Karpas-422 (cell line): ENCODE data around the gene EREG. TPM values are rescaled to one million over a fixed set of nuclear protein-coding genes. Genes with fewer than 3 reads are reported as not detected.
"Not testable (repeated sequence)": the region's sequence is repeated elsewhere in the genome, so short reads cannot be mapped to it uniquely, and the experiment has no call there.

Source experiments
- DNase-seq: peaks from one replicate; pipeline ENCODE4 v3.0.0-alpha.2; 2015
- H2AFZ ChIP-seq: fragments of 200-600 bp; sonication (generic); 2 replicates; pipeline ENCODE4 v1.6.1; 2014; ENCODE audit warnings: antibody characterized with exemption, low read length, mixed read lengths
- H3K27ac ChIP-seq: fragments of 200-600 bp; sonication (generic); 2 replicates; pipeline ENCODE4 v1.5.1; 2014; ENCODE audit warnings: mild to moderate bottlenecking, low read length, moderate library complexity
- H3K27me3 ChIP-seq: fragments of 200-600 bp; sonication (generic); 2 replicates; pipeline ENCODE4 v1.6.1; 2014; ENCODE audit warnings: low read length, mixed read lengths
- H3K36me3 ChIP-seq: fragments of 200-600 bp; sonication (generic); 2 replicates; pipeline ENCODE4 v1.6.1; 2014; ENCODE audit warnings: low read length, mixed read lengths; ENCODE audit not compliant: insufficient read depth
- H3K4me1 ChIP-seq: fragments of 200-600 bp; sonication (generic); 2 replicates; pipeline ENCODE4 v1.6.1; 2014; ENCODE audit warnings: mild to moderate bottlenecking, low read length, mixed read lengths
- H3K4me2 ChIP-seq: fragments of 200-600 bp; sonication (generic); 2 replicates; pipeline ENCODE4 v1.6.1; 2014; ENCODE audit warnings: low read length, low read depth, mild to moderate bottlenecking; ENCODE audit not compliant: poor library complexity, severe bottlenecking
- H3K4me3 ChIP-seq: fragments of 200-600 bp; sonication (generic); 2 replicates; pipeline ENCODE4 v1.5.1; 2014; ENCODE audit warnings: mild to moderate bottlenecking, antibody characterized with exemption, low read length, mixed read lengths
- H3K79me2 ChIP-seq: fragments of 200-600 bp; sonication (generic); 2 replicates; pipeline ENCODE4 v1.6.1; 2014; ENCODE audit warnings: mild to moderate bottlenecking, low read length, mixed read lengths
- H3K9ac ChIP-seq: fragments of 200-600 bp; sonication (generic); 2 replicates; pipeline ENCODE4 v1.6.0; 2014; ENCODE audit warnings: low read length
- H3K9me2 ChIP-seq: fragments of 200-600 bp; sonication (generic), shearing (Covaris generic); replicated peaks from 2 replicates; pipeline ENCODE4 v1.6.0; 2014; ENCODE audit warnings: mild to moderate bottlenecking, low read length, moderate library complexity; ENCODE audit not compliant: insufficient read depth
- H3K9me3 ChIP-seq: fragments of 300-700, 200-600 bp; sonication (generic); 2 replicates; pipeline ENCODE4 v1.6.1; 2014; ENCODE audit warnings: low read length, mixed read lengths
- H4K20me1 ChIP-seq: fragments of 200-600 bp; sonication (generic); 2 replicates; pipeline ENCODE4 v1.6.1; 2014; ENCODE audit warnings: mild to moderate bottlenecking, antibody characterized with exemption, low read length, low read depth; ENCODE audit not compliant: insufficient read depth
- total RNA-seq: library from RNA; depleted of rRNA; stranded (reverse); fragments of >200 nt; shearing (Covaris generic); gene quantifications from 2 replicates; pipeline ENCODE4 v1.2.3, GENCODE V29; 2014; ENCODE audit warnings: low replicate concordance

EREG gene
- total RNA-seq, 1 experiment from 2014 or later: not detected

GRCh38 chr4:74395633-74396032, 30.7 kb downstream of the EREG start:
- Histone ChIP-seq H2AFZ (no peak overlapping the region), H3K9ac (no peak overlapping the region), H3K4me2 (no peak overlapping the region), H3K27ac (no peak overlapping the region), H3K79me2 (no peaks in the 10 kb centered on the region), H4K20me1 (no peaks in the 10 kb centered on the region), H3K4me1 (peaks cover 7% of the 10 kb centered on the region), H3K36me3 (no peaks in the 10 kb centered on the region), H3K4me3 (no peak overlapping the region), H3K9me3 (no peaks in the 10 kb centered on the region), H3K27me3 (no peaks in the 10 kb centered on the region), H3K9me2 (no peaks in the 10 kb centered on the region)
- no peak for DNase-seq

DNA sequence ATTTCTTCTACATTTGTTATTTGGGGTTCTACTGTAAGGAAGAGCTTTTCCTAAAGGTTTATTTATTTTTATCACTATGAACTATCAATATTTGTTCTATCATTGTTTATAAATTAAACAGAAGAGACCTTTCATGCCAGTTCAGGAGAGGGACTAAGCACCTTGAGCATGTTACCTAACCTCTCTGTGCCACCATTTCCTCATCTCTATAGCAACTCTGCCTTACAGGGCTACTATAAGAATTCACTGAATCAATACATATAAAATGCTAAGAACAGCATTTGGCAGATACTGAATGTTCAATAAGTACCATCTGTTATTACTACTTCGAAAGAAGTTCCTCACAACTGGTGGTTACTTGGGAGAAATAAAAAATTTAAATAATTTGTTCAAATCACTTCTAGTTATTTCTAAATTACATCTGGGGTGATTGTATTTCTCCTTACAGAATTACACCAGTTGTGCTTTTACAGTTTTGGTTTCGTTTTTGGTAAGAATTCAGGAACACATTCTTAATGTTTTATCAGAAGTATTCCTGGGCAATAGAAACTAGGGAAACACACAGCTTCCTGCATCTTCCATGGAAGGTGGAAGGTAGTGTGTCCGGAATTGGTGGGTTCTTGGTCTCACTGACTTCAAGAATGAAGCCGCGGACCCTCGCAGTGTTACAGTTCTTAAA, 32.9 kb downstream of the EREG start:
- Histone ChIP-seq H3K27ac (no peak overlapping the region), H3K4me2 (peak overlapping the region; percentile 73), H4K20me1 (no peaks in the 10 kb centered on the region), H3K36me3 (no peaks in the 10 kb centered on the region), H3K9ac (peak overlapping the region; percentile 62), H3K9me2 (no peaks in the 10 kb centered on the region), H3K27me3 (no peaks in the 10 kb centered on the region), H3K4me1 (peaks cover 13% of the 10 kb centered on the region), H2AFZ (peak overlapping the region; percentile 96), H3K79me2 (no peaks in the 10 kb centered on the region), H3K4me3 (peak overlapping the region; percentile 69), H3K9me3 (no peaks in the 10 kb centered on the region)
- peak; percentile 41 for DNase-seq

DNA sequence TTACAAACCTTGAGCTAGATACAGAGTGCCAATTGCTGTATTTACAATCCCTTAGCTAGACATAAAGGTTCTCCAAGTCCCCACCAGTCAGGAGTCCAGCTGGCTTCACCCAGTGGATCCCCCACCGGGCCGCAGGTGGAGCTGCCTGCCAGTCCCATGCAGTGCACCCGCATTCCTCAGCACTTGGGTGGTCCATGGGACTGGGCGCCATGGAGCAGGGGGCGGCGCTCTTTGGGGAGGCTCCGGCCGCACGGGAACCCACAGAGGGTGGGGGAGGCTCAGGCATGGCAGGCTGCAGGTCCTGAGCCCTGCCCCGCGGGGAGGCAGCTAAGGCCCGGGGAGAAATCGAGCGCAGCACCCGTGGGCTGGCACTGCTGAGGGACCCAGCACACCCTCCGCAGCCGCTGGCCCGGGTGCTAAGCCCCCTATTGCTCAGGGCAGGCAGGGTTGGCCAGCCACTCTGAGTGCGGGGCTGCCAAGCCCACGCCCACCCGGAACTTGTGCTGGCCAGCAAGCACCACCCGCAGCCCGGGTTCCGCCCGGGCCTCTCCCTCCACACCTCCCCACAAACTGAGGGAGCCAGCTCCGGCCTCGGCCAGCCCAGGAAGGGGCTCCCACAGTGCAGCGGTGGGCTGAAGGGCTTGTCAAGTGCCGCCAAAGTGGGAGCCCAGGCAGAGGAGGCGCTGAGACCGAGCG, 34.1 kb downstream of the EREG start:
- not testable (repeated sequence) for H3K36me3 ChIP-seq, DNase-seq, H3K9me2 ChIP-seq, H3K79me2 ChIP-seq, H3K9ac ChIP-seq, H3K27me3 ChIP-seq, H3K4me2 ChIP-seq, H3K4me3 ChIP-seq, H3K9me3 ChIP-seq, H3K27ac ChIP-seq, H4K20me1 ChIP-seq, H2AFZ ChIP-seq
- H3K4me1 ChIP-seq: peaks cover 21% of the 10 kb centered on the region

DNA sequence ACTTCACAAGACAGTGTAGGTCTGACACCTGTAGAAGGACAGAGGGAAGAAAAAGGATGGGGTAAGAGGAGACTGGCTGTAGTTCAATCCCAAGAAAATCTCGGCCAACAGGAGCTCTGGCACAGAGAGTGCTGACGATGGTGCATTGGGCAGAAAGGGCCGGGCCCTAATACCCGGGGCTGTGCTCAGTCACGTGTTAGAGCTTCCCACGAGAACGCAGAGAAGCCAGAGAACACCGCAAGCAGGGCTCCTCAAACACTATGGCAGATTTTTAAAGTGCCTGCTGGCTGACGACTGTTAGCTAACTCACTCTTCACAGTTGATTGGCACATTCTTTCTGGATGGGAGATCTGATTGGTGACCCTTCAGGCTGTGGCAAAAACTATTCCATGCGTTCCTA, 35.5 kb downstream of the EREG start:
- H2AFZ ChIP-seq: no peak overlapping the region
- no peak for DNase-seq

GRCh38 chr4:74402692-74403456, 37.9 kb downstream of the EREG start:
- H3K36me3 ChIP-seq: no peaks in the 10 kb centered on the region
- no peaks in the 10 kb centered on the region for H4K20me1 ChIP-seq
- H3K79me2 ChIP-seq: no peaks in the 10 kb centered on the region
- peak; percentile 58 for DNase-seq
- H3K27ac ChIP-seq: no peak overlapping the region
- H3K4me2 ChIP-seq: peak overlapping the region; percentile 29
- no peaks in the 10 kb centered on the region for H3K27me3 ChIP-seq
- H3K4me1 ChIP-seq: peaks cover 17% of the 10 kb centered on the region
- H3K9me3 ChIP-seq: no peaks in the 10 kb centered on the region
- H2AFZ ChIP-seq: no peak overlapping the region
- no peak overlapping the region for H3K4me3 ChIP-seq
- no peak overlapping the region for H3K9ac ChIP-seq
- H3K9me2 ChIP-seq: no peaks in the 10 kb centered on the region

More for the DNA sequence above, 35.5 kb downstream of the EREG start:
- no peaks in the 10 kb centered on the region for H3K9me2 ChIP-seq
- peaks cover 21% of the 10 kb centered on the region for H3K4me1 ChIP-seq
- H3K27me3 ChIP-seq: no peaks in the 10 kb centered on the region
- no peaks in the 10 kb centered on the region for H4K20me1 ChIP-seq
- H3K79me2 ChIP-seq: no peaks in the 10 kb centered on the region
- H3K9ac ChIP-seq: no peak overlapping the region
- no peak overlapping the region for H3K4me3 ChIP-seq
- H3K27ac ChIP-seq: no peak overlapping the region
- no peaks in the 10 kb centered on the region for H3K9me3 ChIP-seq
- H3K36me3 ChIP-seq: no peaks in the 10 kb centered on the region
- H3K4me2 ChIP-seq: no peak overlapping the region

- Histone ChIP-seq H3K4me2 (no peak overlapping the region), H3K79me2 (no peaks in the 10 kb centered on the region), H3K9me3 (no peaks in the 10 kb centered on the region), H3K27ac (no peak overlapping the region), H3K27me3 (no peaks in the 10 kb centered on the region), H3K36me3 (no peaks in the 10 kb centered on the region), H3K9ac (no peak overlapping the region), H3K4me1 (peaks cover 8% of the 10 kb centered on the region), H4K20me1 (no peaks in the 10 kb centered on the region), H3K9me2 (no peaks in the 10 kb centered on the region), H2AFZ (no peak overlapping the region), H3K4me3 (no peak overlapping the region)
- DNase-seq: no peak
Measured at GRCh38 chr4:74407891-74408290, 42.9 kb downstream of the EREG start.

DNA sequence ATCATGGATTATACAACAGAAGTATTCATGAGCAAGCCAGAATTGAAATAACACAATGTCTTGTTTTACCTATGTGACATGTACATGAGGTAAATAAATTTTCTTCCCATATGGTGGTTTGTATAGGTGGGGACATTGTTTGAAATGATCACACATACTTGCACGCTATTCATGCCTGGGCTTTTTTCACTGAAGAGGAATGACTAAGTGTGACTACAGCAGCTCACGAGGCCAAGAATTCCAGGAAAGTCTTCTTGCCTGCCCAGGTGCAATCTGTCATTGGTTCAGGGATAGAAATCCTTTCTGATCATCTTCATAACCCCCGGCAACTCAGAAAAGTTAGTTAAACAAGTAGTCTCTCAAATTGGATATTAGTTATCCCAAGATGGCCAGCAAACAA, 43.7 kb downstream of the EREG start:
- no peak overlapping the region for H2AFZ ChIP-seq
- H3K36me3 ChIP-seq: no peaks in the 10 kb centered on the region
- no peak overlapping the region for H3K9ac ChIP-seq
- peaks cover under 1% of the 10 kb centered on the region; the same call in 1 of the 2 replicates for H3K4me1 ChIP-seq
- H4K20me1 ChIP-seq: no peaks in the 10 kb centered on the region
- H3K27me3 ChIP-seq: no peaks in the 10 kb centered on the region
- no peak overlapping the region for H3K4me3 ChIP-seq
- no peaks in the 10 kb centered on the region for H3K9me3 ChIP-seq
- H3K9me2 ChIP-seq: no peaks in the 10 kb centered on the region
- no peak for DNase-seq
- no peaks in the 10 kb centered on the region for H3K79me2 ChIP-seq
- H3K27ac ChIP-seq: no peak overlapping the region
- no peak overlapping the region for H3K4me2 ChIP-seq

DNA sequence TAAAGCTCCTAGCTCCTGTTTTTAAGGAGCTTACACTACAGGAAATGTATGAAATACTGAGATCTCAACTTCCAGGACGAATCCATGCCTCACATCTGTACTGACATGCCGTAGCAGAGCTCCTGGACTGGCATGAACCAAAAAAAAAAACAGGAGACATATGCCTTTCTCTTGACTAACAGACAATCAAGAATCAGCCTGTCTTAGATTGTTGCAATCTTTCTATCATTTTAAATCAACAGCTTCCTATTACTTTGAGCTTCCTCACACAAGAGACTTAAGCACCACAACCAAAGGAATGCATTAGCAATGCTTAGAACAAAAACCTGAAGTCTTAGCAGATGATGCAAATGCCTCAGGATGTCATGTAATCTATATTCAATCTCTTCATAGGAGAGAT, 45.3 kb downstream of the EREG start:
- DNase-seq: no peak
- H2AFZ ChIP-seq: no peak overlapping the region
- no peaks in the 10 kb centered on the region for H3K27me3 ChIP-seq
- no peaks in the 10 kb centered on the region for H3K9me3 ChIP-seq
- H3K4me3 ChIP-seq: no peak overlapping the region
- no peak overlapping the region for H3K9ac ChIP-seq
- no peak overlapping the region for H3K4me2 ChIP-seq
- H3K36me3 ChIP-seq: no peaks in the 10 kb centered on the region
- H3K27ac ChIP-seq: no peak overlapping the region
- no peaks in the 10 kb centered on the region for H3K4me1 ChIP-seq
- H4K20me1 ChIP-seq: no peaks in the 10 kb centered on the region
- no peaks in the 10 kb centered on the region for H3K9me2 ChIP-seq
- no peaks in the 10 kb centered on the region for H3K79me2 ChIP-seq
